ENCODE results near the gene SLC35G1. TPM values are rescaled to one million over a fixed set of nuclear protein-coding genes. Genes with fewer than 3 reads are reported as not detected.

SLC35G1 gene
- total RNA-seq, 1 donor from 2014 or later = 5.3 TPM

- Mint-ChIP-seq H3K27me3 (ENCODE audit: low read depth) (no peaks in the 10 kb centered on the region), H3K4me3 (ENCODE audit: unreplicated experiment) (no peak overlapping the region), H3K36me3 (ENCODE audit: low read depth) (peaks cover 3% of the 10 kb centered on the region), H3K4me1 (ENCODE audit: low read depth) (peaks cover 21% of the 10 kb centered on the region), H3K9me3 (ENCODE audit: low read depth) (no peaks in the 10 kb centered on the region), H3K27ac (ENCODE audit: unreplicated experiment) (no peak overlapping the region)
- peak; percentile 93 for TF ChIP-seq CTCF (IDR thresholded peaks at IDR 0.05)
- no peak for DNase-seq (ENCODE audit: low spot score)
These were observed 22.7 kb downstream of the SLC35G1 start for GRCh38 chr10:93916257-93917063.

GRCh38 chr10:93917064-93917391 lies 23.2 kb downstream of the SLC35G1 start:
- Mint-ChIP-seq H3K4me3 (ENCODE audit: unreplicated experiment) (no peak overlapping the region), H3K27me3 (ENCODE audit: low read depth) (no peaks in the 10 kb centered on the region), H3K36me3 (ENCODE audit: low read depth) (peaks cover 3% of the 10 kb centered on the region), H3K27ac (ENCODE audit: unreplicated experiment) (no peak overlapping the region), H3K9me3 (ENCODE audit: low read depth) (no peaks in the 10 kb centered on the region), H3K4me1 (ENCODE audit: low read depth) (peaks cover 21% of the 10 kb centered on the region)
- no peak for TF ChIP-seq CTCF (IDR thresholded peaks at IDR 0.05)
- DNase-seq (ENCODE audit: low spot score) = no peak

- TF ChIP-seq CTCF (IDR thresholded peaks at IDR 0.05) = no peak
- Mint-ChIP-seq H3K4me3 (ENCODE audit: unreplicated experiment) (no peak overlapping the region), H3K4me1 (ENCODE audit: low read depth) (peaks cover 21% of the 10 kb centered on the region), H3K27me3 (ENCODE audit: low read depth) (no peaks in the 10 kb centered on the region), H3K9me3 (ENCODE audit: low read depth) (no peaks in the 10 kb centered on the region), H3K36me3 (ENCODE audit: low read depth) (peaks cover 3% of the 10 kb centered on the region), H3K27ac (ENCODE audit: unreplicated experiment) (no peak overlapping the region)
- DNase-seq (ENCODE audit: low spot score) = no peak
These were observed 24.0 kb downstream of the SLC35G1 start for GRCh38 chr10:93917821-93918220.

GRCh38 chr10:93921338-93921737 lies 27.6 kb downstream of the SLC35G1 start:
- Mint-ChIP-seq H3K4me1 (ENCODE audit: low read depth) (peaks cover 16% of the 10 kb centered on the region), H3K27me3 (ENCODE audit: low read depth) (no peaks in the 10 kb centered on the region), H3K27ac (ENCODE audit: unreplicated experiment) (no peak overlapping the region), H3K9me3 (ENCODE audit: low read depth) (no peaks in the 10 kb centered on the region), H3K36me3 (ENCODE audit: low read depth) (peaks cover 3% of the 10 kb centered on the region), H3K4me3 (ENCODE audit: unreplicated experiment) (no peak overlapping the region)
- peak; percentile 67 for TF ChIP-seq CTCF (IDR thresholded peaks at IDR 0.05)
- no peak for DNase-seq (ENCODE audit: low spot score)

- Mint-ChIP-seq H3K9me3 (ENCODE audit: low read depth) (peaks cover 9% of the 10 kb centered on the region), H3K4me3 (ENCODE audit: unreplicated experiment) (no peak overlapping the region), H3K36me3 (ENCODE audit: low read depth) (peaks cover 8% of the 10 kb centered on the region), H3K27ac (ENCODE audit: unreplicated experiment) (no peak overlapping the region), H3K27me3 (ENCODE audit: low read depth) (no peaks in the 10 kb centered on the region), H3K4me1 (ENCODE audit: low read depth) (no peaks in the 10 kb centered on the region)
- TF ChIP-seq CTCF (IDR thresholded peaks at IDR 0.05) = no peak
- no peak for DNase-seq (ENCODE audit: low spot score)
These were observed 32.8 kb downstream of the SLC35G1 start for GRCh38 chr10:93926613-93927012.
